ENCODE results near the gene SKA2.
A peak's percentile ranks its signal among the peaks of the same experiment; 100 is the strongest.
"Not testable (repeated sequence)": the region's sequence is repeated elsewhere in the genome, so short reads cannot be mapped to it uniquely, and the experiment has no call there.

The SKA2 gene

DNA sequence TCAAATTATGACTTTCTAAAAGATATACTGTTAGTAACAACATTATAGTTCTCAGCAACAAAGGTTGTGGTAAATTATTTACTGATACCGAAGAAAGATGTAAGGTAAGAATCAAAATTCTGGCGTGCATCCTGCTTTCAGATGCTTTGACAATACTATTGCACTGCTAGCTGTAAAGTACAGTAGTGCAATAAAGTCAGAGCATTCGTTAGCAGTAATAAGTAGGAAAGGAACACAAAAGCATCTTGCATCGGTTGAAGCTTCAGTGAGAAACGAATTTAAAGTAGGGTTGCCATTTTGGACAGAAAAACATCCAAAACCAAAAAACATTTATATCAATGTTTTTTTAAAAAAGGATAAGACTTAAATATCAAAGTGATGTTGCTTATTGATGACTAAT is 4.0 kb downstream of the SKA2 start:
- DNase-seq: no peak

DNA sequence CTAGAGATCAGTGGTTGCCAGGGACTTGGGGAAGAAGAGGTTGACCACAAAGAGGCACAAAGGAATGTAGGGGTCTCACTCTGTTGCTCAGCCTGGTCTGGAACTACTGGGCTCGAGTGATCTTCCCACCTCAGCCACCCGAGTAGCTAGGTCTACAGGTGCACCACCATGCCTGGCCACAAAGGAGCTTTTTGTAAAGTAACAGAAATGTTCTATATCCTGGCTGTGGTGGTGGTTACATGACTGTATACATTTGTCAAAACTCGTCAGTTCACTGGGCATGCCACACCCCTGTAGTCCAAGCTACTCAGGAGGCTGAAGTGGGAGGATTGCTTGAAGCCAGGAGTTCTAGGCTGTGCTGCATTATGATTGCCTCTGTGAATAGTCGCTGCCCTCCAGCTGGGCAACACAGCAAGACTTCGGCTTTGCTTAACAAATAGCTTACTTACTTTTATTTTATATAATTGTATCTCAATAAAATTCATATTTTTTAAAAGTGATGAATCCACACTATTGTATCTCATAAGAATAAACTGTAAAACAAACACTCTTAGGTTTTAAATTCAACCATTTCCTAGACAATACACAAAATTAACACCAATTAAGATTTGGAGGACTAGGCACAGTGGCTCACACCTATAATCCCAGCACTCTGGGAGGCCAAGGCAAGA is 5.0 kb downstream of the SKA2 start:
- no peak for DNase-seq

DNA sequence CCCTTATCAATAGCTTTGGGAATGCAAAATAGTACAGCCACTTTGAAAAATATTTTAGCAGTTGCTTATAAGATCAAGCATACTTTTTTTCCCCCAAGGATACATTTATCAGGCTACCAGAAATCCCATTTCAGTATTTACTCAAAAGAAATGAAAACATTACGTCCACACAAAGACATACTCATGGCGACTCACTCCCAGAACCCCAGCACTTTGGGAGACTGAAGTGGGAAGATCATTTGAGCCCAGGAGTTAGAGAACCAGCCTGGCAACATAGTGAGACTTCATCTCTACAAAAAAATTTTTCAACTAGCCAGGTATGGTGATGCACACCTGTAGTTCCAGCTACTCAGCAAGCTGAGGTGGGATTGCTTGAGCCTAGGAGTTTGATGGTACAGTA is 5.9 kb downstream of the SKA2 start:
- no peak for DNase-seq

DNA sequence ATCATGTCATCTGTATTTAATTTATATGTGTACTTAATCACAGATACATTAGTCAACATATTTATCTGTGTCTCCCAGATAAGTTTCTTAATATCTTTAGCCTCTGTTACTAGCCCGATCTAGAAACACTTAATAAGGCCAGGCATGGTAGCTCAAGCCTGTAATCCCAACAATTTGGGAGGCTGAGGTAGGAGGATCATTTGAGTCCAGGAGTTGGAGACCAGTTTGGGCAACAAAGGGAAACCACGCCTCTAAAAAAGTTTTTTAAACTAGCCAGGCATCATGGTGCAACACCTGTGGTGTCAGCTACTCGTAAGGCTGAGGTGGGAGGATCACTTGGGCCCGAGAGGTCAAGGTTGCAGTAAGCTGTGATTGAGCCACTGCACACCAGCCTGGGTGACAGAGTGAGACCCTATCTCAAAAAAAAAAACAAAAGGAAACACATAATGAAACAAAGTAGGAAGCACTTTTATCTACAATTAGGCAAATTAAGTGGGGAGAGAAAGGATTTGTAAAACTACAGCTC is 9.4 kb downstream of the SKA2 start:
- DNase-seq: no peak

DNA sequence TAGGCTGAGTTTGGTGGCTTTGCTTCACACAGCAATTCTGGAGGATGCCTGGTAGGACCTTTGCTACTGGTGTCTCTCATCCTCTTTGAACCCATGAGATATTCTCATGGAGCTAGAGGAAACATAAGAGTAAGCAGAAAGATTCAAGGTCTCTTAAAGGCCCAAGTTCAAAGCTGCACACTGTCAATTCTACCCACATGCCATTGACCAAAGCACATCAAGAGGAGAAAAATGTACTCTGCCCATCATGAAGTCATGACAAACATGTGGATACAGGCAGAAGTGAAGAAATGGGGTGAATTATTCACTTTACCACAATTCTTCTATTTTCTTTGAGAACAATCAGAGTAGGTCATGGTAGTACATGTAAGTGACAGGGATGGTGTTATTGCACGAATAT is 13.1 kb downstream of the SKA2 start:
- DNase-seq: no peak

DNA sequence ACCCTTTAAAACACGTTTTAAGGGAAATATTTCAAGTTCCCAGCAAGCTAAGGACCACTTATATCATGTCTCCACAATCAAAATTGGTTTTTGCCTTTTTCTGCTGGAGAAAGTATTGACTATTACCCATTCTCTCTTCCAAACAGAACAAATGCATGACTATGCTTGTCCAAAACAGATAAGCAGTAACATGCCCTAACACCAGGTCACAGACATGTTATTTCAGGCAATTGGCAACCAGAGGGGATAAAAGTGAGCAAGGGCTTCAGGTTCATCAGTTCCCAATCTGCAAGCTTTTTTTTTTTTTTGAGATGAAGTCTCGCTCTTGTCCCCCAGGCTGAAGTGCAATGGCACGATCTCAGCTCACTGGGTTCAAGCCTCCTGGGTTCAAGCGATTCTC is 15.0 kb downstream of the SKA2 start:
- no peak for DNase-seq

DNA sequence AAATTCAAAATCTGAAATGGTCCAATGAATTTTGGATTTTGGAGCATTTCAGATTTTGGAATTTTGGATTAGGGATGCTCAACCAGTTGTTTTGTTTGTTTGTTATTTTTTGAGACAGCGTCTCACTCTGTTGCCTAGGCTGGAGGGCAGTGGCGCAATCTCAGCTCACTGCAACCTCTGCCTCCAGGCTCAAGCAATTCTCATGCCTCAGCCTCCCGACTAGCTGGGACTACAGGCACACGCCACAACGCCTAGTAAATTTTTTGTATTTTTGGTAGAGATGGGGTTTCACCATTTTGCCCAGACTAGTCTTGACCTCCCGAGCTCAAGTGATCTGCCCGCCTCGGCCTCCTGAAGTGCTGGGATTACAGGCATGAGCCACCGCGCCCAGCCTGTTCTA is 16.6 kb downstream of the SKA2 start:
- not testable (repeated sequence) for DNase-seq

DNA sequence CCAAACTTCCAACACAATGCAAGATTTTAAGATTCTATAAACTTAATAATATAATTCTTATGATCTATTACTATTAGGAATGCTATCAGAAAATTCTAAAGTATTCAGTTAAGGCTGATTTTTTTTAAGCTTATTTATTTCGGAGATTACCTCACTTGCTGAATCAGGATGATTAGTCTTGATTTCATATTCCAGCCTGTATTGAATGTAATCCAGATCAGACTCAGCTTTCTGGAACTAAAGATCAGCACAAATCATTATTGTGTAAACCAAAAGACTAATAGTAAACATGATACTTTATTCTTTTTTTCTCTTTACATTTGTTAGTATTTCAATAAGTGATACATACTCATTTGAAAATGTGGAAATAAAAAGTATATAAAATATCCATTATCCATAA is 23.9 kb downstream of the SKA2 start:
- no peak for DNase-seq

DNA sequence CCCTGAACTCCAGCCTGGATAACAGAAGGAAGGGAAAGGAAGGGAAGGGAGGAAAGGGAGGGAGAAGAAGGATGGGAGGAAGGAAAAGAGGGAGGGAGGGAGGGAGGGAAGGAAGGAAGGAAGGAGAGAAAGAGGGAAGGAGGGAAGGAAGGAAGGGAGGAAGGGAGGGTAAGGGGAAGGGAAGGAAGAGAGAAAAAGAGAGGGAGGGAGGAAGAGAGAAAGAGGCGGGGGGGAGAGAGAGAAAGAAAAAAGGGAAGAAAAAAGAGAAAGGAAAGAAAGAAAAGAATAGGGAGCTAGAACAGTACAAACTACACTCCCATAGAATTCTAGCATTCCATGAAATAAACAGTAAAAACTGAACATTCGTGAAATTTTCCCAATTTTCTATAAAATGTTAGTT is 25.2 kb downstream of the SKA2 start:
- DNase-seq: no peak

DNA sequence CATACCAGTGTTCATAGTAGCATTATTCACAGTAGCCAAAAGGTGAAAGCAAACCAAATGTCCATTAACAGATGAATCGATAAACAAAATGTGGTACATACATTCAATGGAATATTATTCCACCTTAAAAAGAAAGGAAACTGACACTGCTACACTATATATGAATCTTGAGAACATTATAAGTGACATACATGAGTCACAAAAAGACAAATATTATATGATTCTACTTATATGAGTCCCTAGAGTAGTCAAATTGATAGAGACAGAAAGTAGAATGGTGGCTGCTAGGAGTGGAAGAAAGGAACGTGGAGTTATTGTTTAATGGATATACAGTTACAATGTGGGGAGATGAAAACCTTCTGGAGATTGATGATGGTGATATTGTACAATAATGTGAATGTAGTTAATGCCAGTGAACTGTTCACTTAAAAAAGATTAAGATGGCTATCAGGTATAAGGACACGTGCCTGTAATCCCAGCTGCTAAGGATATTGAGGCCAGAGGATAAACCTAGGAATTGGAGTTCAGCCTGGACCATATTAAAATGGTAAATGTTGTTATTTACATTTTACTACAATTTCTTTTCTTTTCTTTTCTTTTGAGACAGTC is 28.1 kb downstream of the SKA2 start:
- DNase-seq: no peak

DNA sequence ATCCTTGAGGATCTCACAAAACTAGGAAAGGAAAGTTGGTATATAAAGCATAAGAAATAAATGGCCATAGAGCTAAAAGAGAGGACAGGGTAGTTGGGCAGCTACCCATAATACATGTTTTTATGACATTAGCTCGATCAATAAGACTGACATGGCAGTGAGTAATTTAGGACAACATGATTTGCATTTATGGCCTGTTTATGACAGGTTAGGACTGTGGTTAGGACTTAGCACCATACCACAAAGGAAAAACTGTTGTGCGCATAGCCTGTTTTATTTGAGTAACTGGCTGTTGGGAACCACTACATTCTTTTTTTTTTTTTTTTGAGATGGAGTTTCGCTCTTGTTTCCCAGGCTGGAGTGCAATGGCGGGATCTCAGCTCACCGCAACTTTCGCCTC is 30.3 kb downstream of the SKA2 start:
- no peak for DNase-seq

DNA sequence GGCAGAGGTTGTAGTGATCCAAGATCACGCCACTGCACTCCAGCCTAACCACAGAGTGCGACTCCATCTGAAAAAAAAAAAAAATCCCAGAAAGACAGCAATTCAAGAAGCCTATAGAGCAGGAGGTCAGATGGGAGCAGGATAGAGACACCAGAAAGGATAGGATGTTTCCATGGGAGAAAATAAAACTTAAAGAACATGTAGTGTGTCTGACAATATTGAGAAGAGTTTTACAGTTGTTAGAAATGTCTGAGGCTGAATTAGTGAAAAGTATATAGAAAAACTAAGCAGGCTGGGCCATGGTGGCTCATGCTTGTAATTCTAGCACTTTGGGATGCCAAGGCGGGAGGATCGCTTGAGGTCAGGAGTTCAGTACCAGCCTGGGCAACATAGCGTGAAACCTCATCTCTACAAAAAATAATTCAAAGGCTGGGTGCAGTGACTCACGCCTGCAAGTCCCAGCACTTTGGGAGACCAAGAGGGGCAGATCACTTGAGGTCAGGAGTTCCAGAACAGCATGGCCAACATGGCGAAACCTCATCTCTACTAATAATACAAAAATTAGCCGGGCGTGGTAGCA is 33.0 kb downstream of the SKA2 start:
- no peak for DNase-seq

DNA sequence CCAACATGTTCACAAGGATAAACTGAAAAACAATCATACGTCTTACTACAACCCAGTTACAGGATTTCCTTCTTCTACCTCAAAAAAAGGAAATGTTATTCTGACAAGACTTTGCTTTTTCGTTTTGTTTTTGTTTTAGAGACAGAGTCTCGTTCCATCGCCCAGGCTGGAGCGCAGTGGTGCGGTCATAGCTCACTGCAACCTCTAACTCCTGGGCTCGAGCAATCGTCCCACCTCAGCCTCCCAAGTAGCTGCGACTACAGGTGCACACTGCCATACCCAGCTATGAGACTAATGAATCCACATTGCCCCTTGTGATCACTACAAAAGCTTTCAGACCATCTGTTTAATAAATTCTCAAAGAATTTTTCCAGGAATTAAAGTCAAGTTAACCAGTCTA is 39.5 kb downstream of the SKA2 start:
- DNase-seq: no peak

DNA sequence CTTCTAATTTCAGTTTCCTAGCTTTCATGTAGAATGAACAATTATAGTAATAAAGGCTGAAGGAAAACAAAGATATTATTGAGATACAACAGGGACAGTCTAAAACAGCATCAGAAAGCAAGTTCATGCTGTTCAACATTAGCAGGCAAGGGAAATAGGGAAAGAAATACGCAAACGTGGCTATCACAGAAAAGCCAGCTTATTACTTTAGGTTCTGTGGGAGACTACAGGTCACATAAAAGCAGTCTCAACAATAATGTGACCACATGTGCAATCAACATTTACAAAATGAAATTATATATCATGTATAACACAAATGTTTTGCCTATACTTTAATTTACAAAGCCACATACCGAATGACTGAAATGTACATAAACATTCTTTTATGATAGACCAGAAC is 43.4 kb downstream of the SKA2 start:
- DNase-seq: no peak

DNA sequence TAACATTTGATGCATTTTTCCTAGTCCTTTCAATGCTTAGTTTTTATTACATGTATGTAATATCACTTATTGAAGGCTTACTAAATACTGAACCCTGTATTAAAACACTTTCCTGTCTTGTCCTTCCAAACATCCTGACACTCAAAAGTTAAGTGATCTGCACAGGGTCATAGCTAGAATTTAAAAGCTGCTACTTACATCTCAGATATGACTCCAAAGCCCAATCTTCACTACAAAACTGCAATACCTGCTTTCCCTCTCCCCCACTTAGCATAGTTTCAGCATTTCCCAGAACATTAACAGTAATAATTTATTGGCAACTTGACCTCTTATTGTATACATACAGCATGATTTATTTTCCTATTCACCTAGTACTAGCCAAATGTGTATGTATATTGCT is 44.0 kb downstream of the SKA2 start:
- DNase-seq: no peak

DNA sequence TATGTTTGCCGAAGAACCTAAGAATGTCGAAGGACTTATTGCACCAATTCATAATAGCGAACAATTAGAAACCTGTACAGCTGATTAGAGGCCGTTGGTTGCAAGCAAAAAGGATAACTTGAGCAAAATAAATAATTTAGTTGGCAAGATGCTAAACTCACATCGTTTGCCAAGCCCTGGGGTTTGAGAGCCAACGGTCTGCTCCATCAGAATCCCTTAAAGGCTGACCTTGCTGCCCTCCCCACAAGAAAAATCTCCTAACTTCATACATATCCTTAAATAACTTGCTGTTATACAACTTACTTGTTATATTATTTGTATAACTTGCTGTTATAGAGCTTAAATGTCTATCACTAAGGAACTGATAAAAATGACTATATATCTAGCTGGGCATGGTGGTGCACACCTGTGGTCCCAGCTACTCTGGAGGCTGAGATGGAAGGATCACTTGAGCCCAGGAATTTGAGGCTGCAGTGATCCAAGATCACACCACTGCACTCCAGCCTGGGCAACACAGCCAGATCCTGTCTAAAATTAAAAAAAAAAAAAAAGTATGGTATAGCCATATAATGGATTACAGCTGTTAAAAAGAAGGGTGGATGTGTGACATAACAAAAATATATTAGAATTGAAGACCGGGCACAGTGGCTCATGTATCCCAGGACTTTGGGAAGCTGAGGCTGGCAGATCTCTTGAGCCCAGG is 46.4 kb downstream of the SKA2 start:
- no peak for DNase-seq

DNA sequence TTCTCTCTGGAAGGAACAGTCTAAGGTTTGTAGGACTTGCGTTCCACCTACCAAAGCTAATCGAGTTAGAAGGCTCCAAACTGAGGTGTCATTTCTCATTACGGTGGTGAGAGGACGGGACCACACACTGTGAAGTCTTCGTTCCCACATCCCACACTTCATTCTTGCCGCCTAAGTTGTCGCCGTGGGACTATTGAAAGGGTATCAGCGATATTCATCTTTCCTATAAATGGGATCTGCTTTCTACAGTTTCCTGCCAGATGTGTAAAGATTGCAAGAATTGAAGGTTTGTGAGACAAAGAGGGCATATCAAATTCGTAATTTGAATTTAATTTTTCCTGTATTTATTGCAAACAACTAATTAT is 47.7 kb downstream of the SKA2 start:
- no peak for DNase-seq

DNA sequence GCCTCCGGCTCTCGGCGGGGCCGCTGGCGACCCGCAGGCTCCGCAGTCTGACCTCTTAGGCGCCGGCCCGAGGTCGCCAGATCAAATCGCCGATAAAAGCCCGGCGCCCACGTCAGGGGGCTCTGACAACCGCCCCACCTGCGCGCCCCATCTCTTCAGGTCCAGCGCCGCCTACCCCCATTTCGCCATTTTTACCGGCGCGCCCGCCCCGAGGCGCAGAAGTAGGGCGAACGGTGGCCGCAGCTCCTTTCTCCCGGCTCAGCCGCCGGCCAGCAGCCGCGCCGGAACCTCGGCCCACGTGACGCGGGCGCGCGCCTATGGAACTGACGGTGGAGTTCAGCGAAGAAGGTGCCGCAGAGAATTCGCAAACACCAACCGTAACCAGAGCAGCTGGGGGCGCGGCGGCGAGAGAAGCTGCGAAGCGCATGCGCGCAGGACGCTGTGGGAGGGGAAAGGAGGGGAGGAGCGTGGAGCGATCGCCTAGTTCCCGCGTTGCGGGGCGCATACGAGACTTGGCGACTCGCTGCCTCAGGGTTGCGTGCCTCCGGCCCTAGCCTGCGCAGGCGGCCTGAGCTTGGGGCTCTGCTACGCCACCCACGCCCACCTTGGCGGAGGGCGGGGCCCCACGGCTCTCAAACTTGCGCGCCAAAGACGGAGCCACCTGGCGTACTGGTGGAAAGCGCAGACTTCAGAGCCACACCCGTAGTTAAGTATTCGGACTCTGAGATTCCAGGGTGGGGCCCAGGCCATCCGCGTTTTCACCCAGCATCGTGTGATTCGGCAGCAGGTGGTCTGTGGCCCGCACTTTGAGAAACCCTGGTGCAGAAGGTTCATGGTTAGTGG is 48.3 kb downstream of the SKA2 start, which contains the start of gene TRIM37:
Gene TRIM37 (minus strand): TSS at position 418 of the 843 bp plus-strand sequence. CDS start 419 bp downstream, outside the sequence.
- DNase-seq: peak; percentile 97

DNA sequence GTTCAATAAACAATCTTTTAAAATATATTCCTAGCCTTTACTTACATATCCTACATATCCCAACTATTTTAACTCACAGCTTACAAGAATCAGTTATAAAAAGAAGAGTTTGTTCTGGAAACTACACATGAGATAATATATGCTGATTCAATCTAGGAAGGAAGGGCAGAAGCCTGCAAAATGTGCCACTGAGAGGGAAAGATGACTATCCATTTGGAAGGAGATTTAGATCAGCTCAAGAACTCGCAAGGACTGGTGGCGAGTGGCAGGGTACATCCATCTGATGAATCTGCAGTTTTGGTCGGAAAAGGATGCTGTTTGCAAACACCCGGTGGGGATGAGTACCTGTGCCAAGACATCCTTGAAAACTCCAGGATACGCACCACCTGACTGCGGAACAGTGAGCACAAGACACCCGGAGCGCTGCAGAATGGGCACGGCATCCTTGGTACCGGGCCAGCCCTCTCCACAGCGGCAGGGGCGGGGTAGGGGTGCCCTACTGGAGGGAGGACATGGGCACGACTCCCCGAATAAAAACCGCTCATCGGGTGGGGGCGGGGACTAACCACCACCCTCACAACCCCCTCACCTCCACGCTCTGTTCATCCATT is 49.0 kb downstream of the SKA2 start:
- DNase-seq: peak; percentile 32

DNA sequence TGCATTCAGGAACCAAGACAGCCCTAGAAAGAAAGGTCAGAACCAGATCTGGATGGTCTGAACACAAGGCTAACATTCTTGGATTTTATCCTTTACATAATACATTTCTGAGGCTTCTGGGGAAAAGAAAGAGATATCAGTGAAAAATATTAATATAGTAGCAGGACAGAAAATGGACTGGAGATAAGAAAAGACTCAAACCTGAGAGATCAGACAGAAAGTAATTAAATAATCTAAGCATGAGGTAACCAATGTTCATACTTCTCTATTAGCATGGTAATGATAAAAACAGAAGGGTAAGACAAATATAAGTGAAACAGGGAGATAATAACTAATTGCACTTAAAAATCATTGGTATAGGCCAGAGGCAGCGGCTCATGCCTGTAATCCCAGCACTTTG is 53.8 kb downstream of the SKA2 start:
- DNase-seq: no peak

DNA sequence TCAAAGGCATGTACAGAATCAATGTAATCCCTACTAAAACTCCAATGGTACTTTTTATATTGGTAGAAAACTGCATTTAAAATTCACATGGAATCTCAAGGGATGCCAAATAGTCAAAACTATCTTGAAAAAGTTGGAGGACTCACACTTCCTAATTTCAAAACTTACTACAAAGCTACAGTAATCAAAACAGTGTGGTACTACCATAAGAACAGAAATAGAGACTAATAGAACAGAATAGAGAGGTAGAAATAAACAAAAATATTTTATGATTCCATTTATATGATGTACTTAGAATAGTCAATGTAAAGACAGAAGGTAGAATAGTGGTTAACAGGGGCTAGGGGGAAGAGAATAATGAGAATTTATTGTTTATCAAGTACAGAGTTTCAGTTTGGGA is 57.1 kb downstream of the SKA2 start:
- DNase-seq: no peak

DNA sequence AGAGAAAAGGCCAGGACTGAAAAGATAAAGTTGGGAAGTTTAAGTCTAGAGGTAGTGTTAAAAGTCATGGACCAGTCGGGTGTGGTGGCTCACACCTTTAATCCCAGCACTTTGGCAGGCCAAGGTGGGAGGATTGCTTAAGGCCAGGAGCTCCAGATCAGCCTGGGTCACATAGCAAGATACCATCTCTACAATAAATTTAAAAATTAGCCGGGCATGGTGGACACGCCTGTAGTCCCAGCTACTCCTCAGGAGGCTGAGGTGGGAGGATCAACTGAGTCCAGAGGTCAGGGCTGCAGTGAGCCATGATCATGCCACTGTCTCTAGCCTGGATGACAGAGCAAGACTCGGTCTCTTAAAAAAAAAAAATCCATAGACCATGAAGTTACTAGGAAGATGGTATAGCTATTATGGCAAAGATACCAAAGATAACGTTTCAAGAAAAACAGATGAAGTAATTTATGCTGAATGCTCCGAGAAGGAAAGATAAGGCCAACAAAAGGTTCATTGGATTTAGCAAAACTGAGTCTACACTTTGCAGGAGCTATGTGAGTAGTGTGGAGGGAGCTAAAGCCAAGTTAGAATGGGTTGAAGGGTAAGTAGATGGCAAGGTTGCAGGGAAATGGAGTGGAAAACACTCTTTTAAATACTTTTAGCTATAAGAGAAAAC is 60.0 kb downstream of the SKA2 start:
- no peak for DNase-seq
